GM18508 (cell line): Measurements from ENCODE around the gene GDF11.

ENCODE experiments used
- ATAC-seq: cut with Tn5 transposase; IDR thresholded peaks from one replicate; pipeline ENCODE4 v1.9.1; 2021; ENCODE audit warnings: moderate number of reproducible peaks; ENCODE audit not compliant: insufficient read depth, unreplicated experiment

GDF11 gene

GRCh38 chr12:55721601-55722213, 21.2 kb upstream of the GDF11 start:
- ATAC-seq = no peak

- ATAC-seq = no peak
Observed at GRCh38 chr12:55722948-55723347, 20.0 kb upstream of the GDF11 start.

GRCh38 chr12:55723516-55724225, 19.3 kb upstream of the GDF11 start:
- no peak for ATAC-seq

- no peak for ATAC-seq
Observed at GRCh38 chr12:55724226-55724939, 18.5 kb upstream of the GDF11 start.

GRCh38 chr12:55724940-55725309, 18.0 kb upstream of the GDF11 start:
- no peak for ATAC-seq

GRCh38 chr12:55725556-55725955, 17.4 kb upstream of the GDF11 start:
- no peak for ATAC-seq

GRCh38 chr12:55726971-55727370, 16.0 kb upstream of the GDF11 start:
- no peak for ATAC-seq

GRCh38 chr12:55727643-55728185, 15.2 kb upstream of the GDF11 start:
- no peak for ATAC-seq

- peak; percentile 9 for ATAC-seq
Observed at GRCh38 chr12:55728186-55728938, 14.6 kb upstream of the GDF11 start.

- ATAC-seq = peak; percentile 35
Observed at GRCh38 chr12:55728939-55729818, 13.7 kb upstream of the GDF11 start, which contains the start of gene CD63. Gene CD63, minus strand, starts transcription at chr12:55729009. Its CDS starts 668 bp downstream, at chr12:55728341.

GRCh38 chr12:55729819-55730818, 12.8 kb upstream of the GDF11 start:
- ATAC-seq = peak; percentile 33

- no peak for ATAC-seq
Observed at GRCh38 chr12:55732288-55732687, 10.6 kb upstream of the GDF11 start.

GRCh38 chr12:55733021-55733555, 9.8 kb upstream of the GDF11 start:
- no peak for ATAC-seq

- ATAC-seq = no peak
Observed at GRCh38 chr12:55733858-55734257, 9.1 kb upstream of the GDF11 start.

- no peak for ATAC-seq
Observed at GRCh38 chr12:55734595-55734994, 8.3 kb upstream of the GDF11 start.

- ATAC-seq = no peak
Observed at GRCh38 chr12:55736076-55736475, 6.8 kb upstream of the GDF11 start.

- no peak for ATAC-seq
Observed at GRCh38 chr12:55736780-55737580, 5.9 kb upstream of the GDF11 start.
